Nephron progenitor cell (in vitro differentiated cells): Measurements from ENCODE around the gene MKRN1.

Experiments
- DNase-seq: peaks from one replicate; pipeline ENCODE4 v3.0.0; 2021
- H3K27ac Mint-ChIP-seq: 2 replicates; pipeline ENCODE4 v1.8.0; 2021; ENCODE audit warnings: mild to moderate bottlenecking, moderate library complexity, mixed read lengths
- H3K27me3 Mint-ChIP-seq: 2 replicates; pipeline ENCODE4 v1.8.0; 2021; ENCODE audit warnings: mild to moderate bottlenecking, low read depth, mixed read lengths; ENCODE audit not compliant: poor library complexity
- H3K36me3 Mint-ChIP-seq: 2 replicates; pipeline ENCODE4 v1.8.0; 2021; ENCODE audit warnings: low read depth, mixed read lengths
- H3K4me1 Mint-ChIP-seq: 2 replicates; pipeline ENCODE4 v1.8.0; 2021; ENCODE audit warnings: mixed read lengths
- H3K4me3 Mint-ChIP-seq: 2 replicates; pipeline ENCODE4 v1.8.0; 2021; ENCODE audit warnings: mild to moderate bottlenecking, moderate library complexity, mixed read lengths
- H3K9me3 Mint-ChIP-seq: 2 replicates; pipeline ENCODE4 v1.8.0; 2021; ENCODE audit warnings: mild to moderate bottlenecking, moderate library complexity, mixed read lengths
- TF ChIP-seq, protein P1 (sequence below): fragments of 200-600 bp; sonication (generic); IDR thresholded peaks from 2 replicates; pipeline ENCODE4 v1.5.0; 2021; ENCODE audit warnings: antibody characterized with exemption

MKRN1 gene

DNA sequence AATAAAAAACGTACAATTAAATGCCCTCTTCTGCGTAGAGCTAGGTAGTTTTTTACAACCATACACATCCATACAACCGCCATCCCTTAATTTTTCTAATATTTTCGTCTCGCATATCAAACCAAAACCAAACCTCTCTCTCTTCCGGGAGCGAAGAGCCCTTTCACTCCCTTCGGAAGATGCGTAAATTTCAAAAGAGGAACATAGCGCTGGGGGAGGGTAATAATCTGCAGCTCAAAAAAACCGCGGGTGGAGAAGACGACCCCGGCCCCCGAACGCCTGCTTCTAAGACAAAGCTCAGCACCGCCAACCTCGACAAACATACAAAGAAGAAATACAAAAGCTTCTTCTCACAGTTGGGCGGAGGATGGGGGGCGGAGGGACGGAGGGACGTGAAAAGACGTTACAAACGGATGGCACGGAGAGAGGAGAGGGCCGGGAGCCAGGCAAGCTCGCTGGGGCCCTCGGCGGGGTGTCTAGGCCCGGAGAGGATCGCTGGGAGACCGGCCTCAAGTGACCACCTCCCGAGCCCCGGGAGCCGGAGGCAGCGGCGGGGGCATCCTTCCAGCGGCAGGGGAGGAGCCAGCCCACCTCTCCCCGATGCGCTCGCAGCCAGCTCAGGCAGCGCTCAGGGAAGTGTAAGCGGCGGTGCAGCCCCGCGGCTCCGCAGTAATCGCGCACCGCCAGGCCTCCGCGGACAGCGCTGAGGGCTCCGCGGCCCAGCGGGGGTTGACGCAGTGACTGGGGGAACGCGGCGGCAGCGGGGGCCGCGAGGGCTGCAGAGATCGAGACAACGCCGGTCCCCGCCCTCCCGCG, 851 bp downstream of the MKRN1 start:
- H3K27ac Mint-ChIP-seq: peak overlapping the region; percentile 98
- H3K27me3 Mint-ChIP-seq: peaks cover 5% of the 10 kb centered on the region
- TF ChIP-seq, protein P1, sequence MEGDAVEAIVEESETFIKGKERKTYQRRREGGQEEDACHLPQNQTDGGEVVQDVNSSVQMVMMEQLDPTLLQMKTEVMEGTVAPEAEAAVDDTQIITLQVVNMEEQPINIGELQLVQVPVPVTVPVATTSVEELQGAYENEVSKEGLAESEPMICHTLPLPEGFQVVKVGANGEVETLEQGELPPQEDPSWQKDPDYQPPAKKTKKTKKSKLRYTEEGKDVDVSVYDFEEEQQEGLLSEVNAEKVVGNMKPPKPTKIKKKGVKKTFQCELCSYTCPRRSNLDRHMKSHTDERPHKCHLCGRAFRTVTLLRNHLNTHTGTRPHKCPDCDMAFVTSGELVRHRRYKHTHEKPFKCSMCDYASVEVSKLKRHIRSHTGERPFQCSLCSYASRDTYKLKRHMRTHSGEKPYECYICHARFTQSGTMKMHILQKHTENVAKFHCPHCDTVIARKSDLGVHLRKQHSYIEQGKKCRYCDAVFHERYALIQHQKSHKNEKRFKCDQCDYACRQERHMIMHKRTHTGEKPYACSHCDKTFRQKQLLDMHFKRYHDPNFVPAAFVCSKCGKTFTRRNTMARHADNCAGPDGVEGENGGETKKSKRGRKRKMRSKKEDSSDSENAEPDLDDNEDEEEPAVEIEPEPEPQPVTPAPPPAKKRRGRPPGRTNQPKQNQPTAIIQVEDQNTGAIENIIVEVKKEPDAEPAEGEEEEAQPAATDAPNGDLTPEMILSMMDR: no peak
- peaks cover 29% of the 10 kb centered on the region for H3K4me1 Mint-ChIP-seq
- no peaks in the 10 kb centered on the region for H3K36me3 Mint-ChIP-seq
- peak overlapping the region; percentile 98 for H3K4me3 Mint-ChIP-seq
- no peaks in the 10 kb centered on the region for H3K9me3 Mint-ChIP-seq
- DNase-seq: no peak

DNA sequence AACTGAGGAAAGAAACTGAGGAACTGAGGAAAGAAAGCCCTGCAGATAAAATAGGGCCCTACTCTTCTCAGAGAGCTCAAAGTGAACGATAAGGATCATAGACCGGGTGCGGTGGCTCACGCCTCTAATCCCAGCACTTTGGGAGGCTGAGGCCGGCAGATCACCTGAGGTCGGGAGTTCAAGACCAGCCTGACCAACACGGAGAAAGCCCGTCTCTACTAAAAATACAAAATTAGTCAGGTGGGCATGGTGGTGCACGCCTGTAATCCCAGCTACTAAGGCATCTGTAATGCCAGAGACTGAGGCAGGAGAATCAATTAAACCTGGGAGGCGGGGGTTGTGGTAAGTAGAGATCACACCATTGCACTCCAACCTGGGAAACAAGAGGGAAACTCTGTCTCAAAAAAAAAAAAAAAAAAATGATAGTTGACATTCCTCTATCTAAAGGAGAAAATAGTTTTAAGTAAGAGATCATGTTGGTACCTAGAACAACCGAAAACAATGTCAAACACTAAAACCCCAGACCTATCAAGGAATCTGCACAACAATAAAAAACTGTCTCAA, 2.5 kb downstream of the MKRN1 start:
- H3K27ac Mint-ChIP-seq: no peak overlapping the region
- H3K4me1 Mint-ChIP-seq: peaks cover 29% of the 10 kb centered on the region
- DNase-seq: no peak
- H3K4me3 Mint-ChIP-seq: peak overlapping the region; percentile 98
- no peaks in the 10 kb centered on the region for H3K9me3 Mint-ChIP-seq
- peaks cover 7% of the 10 kb centered on the region for H3K36me3 Mint-ChIP-seq
- TF ChIP-seq, protein P1: no peak
- H3K27me3 Mint-ChIP-seq: peaks cover 3% of the 10 kb centered on the region

DNA sequence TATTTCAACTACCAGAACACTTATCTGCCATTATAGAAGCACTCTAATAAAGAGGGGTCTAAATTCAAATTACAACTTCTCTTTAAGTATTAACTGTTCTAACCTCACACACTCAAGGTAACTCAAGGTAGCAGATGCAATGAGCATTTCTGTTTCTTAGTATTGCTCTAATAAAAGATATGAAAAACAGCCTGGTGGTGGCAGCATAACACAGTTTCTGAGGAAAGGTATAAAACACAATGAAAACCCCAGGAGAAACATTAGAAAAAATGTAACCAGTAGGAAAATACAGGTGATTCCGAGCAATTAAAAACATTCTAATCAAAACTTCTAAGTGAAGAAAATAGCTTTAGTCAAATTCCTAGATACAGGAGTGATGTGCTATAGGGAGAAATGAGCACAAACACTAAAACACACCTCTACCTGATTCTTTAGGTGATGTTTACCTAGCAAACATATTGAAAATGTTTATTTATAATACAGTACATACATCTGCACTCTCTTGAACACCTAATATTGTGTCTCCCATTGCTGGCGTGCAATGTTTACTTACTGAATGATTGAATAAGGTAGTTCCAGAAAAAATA, 3.5 kb downstream of the MKRN1 start:
- Mint-ChIP-seq H3K9me3 (no peaks in the 10 kb centered on the region), H3K36me3 (peaks cover 14% of the 10 kb centered on the region), H3K4me3 (peak overlapping the region; percentile 98), H3K27me3 (no peaks in the 10 kb centered on the region), H3K27ac (peak overlapping the region; percentile 52), H3K4me1 (peaks cover 29% of the 10 kb centered on the region)
- TF ChIP-seq, protein P1: peak; percentile 55
- DNase-seq: peak; percentile 12

DNA sequence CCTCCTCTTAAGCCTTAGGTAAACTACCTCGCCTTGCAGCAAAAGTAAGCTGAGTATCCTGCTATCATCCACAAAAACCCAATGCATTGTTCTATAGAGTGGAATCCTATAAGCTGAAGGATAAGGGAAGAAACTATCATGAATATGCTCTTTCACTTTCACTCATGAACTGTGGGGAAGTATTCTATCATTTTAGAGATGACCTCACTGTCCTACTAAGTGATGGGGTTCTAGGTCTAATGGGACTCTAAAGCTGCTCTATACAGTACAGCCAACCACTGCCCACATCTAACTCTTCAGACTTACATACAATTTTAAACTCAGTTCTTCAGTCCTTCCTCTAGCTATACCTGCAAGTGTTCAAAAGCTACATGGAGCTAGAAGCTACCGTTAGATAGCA, 16.2 kb downstream of the MKRN1 start:
- TF ChIP-seq, protein P1: no peak
- no peaks in the 10 kb centered on the region for H3K9me3 Mint-ChIP-seq
- no peak overlapping the region for H3K4me3 Mint-ChIP-seq
- DNase-seq: no peak
- no peaks in the 10 kb centered on the region for H3K27me3 Mint-ChIP-seq
- H3K4me1 Mint-ChIP-seq: no peaks in the 10 kb centered on the region
- peaks cover 68% of the 10 kb centered on the region for H3K36me3 Mint-ChIP-seq
- H3K27ac Mint-ChIP-seq: no peak overlapping the region

DNA sequence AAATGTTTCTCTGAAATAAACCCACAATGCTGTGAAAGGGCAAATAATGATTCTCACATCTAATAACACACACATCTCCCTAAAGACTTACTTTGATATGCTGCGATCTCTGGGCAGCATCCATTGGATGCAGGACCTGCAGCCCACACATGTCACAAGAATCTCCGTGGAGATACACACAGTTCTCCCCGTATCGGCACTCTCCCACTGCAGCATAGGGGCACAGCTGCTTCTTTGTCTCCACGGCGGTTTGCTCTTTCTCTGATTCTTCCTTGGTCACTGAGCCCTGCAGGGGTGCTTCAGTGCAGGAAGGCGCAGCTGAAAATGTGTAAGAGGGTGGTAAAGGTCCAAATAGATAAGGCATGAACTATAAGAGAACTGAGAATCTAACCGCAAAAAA, 20.4 kb downstream of the MKRN1 start:
- TF ChIP-seq, protein P1: no peak
- Mint-ChIP-seq H3K4me1 (no peaks in the 10 kb centered on the region), H3K36me3 (peaks cover 71% of the 10 kb centered on the region), H3K27me3 (no peaks in the 10 kb centered on the region), H3K9me3 (no peaks in the 10 kb centered on the region), H3K4me3 (no peak overlapping the region), H3K27ac (no peak overlapping the region)
- no peak for DNase-seq
